Osteoblast (primary cell): Measurements from ENCODE around the gene THPO. TPM values are rescaled to one million over a fixed set of nuclear protein-coding genes. Genes with fewer than 3 reads are reported as not detected.
"Not testable (repeated sequence)": the region's sequence is repeated elsewhere in the genome, so short reads cannot be mapped to it uniquely, and the experiment has no call there.

Experiments
- DNase-seq: peaks from one replicate; pipeline ENCODE4 v3.0.0; 2011; ENCODE audit warnings: low spot score, mixed read lengths; ENCODE audit not compliant: insufficient read length; ENCODE audit errors: missing footprints
- H2AFZ ChIP-seq: 2 replicates; pipeline ENCODE4 v1.6.0; 2011; ENCODE audit warnings: mild to moderate bottlenecking, low read length
- H3K27ac ChIP-seq: 2 replicates; pipeline ENCODE4 v1.5.1; 2011; ENCODE audit warnings: mild to moderate bottlenecking, low read depth, low read length, moderate library complexity
- H3K27me3 ChIP-seq: 2 replicates; pipeline ENCODE4 v1.6.0; 2012; ENCODE audit warnings: mild to moderate bottlenecking, control low read depth, inconsistent platforms, low read length, moderate library complexity; ENCODE audit not compliant: insufficient read depth
- H3K36me3 ChIP-seq: 2 replicates; pipeline ENCODE4 v1.5.1; 2011; ENCODE audit warnings: mild to moderate bottlenecking, low read length, control low read depth, moderate library complexity; ENCODE audit not compliant: insufficient read depth
- H3K4me1 ChIP-seq: 2 replicates; pipeline ENCODE4 v1.5.1; 2011; ENCODE audit warnings: mild to moderate bottlenecking, low read length, control low read depth, moderate library complexity; ENCODE audit not compliant: insufficient read depth
- H3K4me2 ChIP-seq: 2 replicates; pipeline ENCODE4 v1.6.0; 2011; ENCODE audit warnings: mild to moderate bottlenecking, low read length; ENCODE audit not compliant: insufficient read depth
- H3K4me3 ChIP-seq: fragments of 200-600 bp; sonication (generic); 3 replicates; pipeline ENCODE4 v1.5.1; 2012; ENCODE audit warnings: mild to moderate bottlenecking, low read length, inconsistent platforms; ENCODE audit not compliant: insufficient read depth
- H3K79me2 ChIP-seq: 2 replicates; pipeline ENCODE4 v1.6.0; 2012; ENCODE audit warnings: mild to moderate bottlenecking, low read length, control low read depth, inconsistent platforms; ENCODE audit not compliant: insufficient read depth
- H3K9me3 ChIP-seq: 2 replicates; pipeline ENCODE4 v1.5.1; 2011; ENCODE audit warnings: low read depth, low read length, control low read depth
- H4K20me1 ChIP-seq: 2 replicates; pipeline ENCODE4 v1.6.0; 2012; ENCODE audit warnings: mild to moderate bottlenecking, low read length, control low read depth; ENCODE audit not compliant: insufficient read depth
- CTCF ChIP-seq: IDR thresholded peaks from 2 replicates; pipeline ENCODE4 v1.5.1; 2011; ENCODE audit warnings: mild to moderate bottlenecking, low read depth, low read length, moderate library complexity; ENCODE audit errors: extremely low read depth
- total RNA-seq: library from RNA; depleted of rRNA; stranded (reverse); fragments of >200 nt; gene quantifications from 2 replicates; pipeline ENCODE4 v1.2.3, GENCODE V29; 2012

The THPO gene
- total RNA-seq, 1 donor: not detected

- no peak for TF ChIP-seq CTCF
- Histone ChIP-seq H3K4me3 (no peak overlapping the region), H3K4me2 (no peak overlapping the region), H3K9me3 (no peaks in the 10 kb centered on the region), H2AFZ (no peak overlapping the region), H3K4me1 (peaks cover 12% of the 10 kb centered on the region), H3K79me2 (peaks cover 8% of the 10 kb centered on the region), H3K27me3 (no peaks in the 10 kb centered on the region), H3K36me3 (peaks cover 21% of the 10 kb centered on the region), H4K20me1 (peaks cover 6% of the 10 kb centered on the region), H3K27ac (no peak overlapping the region)
- peak; percentile 75 for DNase-seq
Observed at GRCh38 chr3:184344579-184345316, 33.3 kb downstream of the THPO start.

- peaks cover 18% of the 10 kb centered on the region for H3K4me1 ChIP-seq
Observed at GRCh38 chr3:184343200-184343876, 34.7 kb downstream of the THPO start.

GRCh38 chr3:184341925-184342324 is 36.1 kb downstream of the THPO start:
- Histone ChIP-seq H3K27ac (no peak overlapping the region), H3K36me3 (peaks cover 21% of the 10 kb centered on the region), H3K4me3 (no peak overlapping the region), H3K4me2 (no peak overlapping the region), H3K4me1 (peaks cover 33% of the 10 kb centered on the region), H3K9me3 (no peaks in the 10 kb centered on the region), H3K79me2 (peaks cover 34% of the 10 kb centered on the region), H4K20me1 (peaks cover 16% of the 10 kb centered on the region), H2AFZ (no peak overlapping the region), H3K27me3 (no peaks in the 10 kb centered on the region)
- no peak for TF ChIP-seq CTCF
- DNase-seq: peak; percentile 13

More at GRCh38 chr3:184343200-184343876, 34.7 kb downstream of the THPO start:
- Histone ChIP-seq H3K9me3 (no peaks in the 10 kb centered on the region), H3K27me3 (no peaks in the 10 kb centered on the region), H2AFZ (no peak overlapping the region), H3K4me3 (no peak overlapping the region), H4K20me1 (peaks cover 9% of the 10 kb centered on the region), H3K79me2 (peaks cover 20% of the 10 kb centered on the region), H3K27ac (no peak overlapping the region), H3K36me3 (peaks cover 21% of the 10 kb centered on the region), H3K4me2 (no peak overlapping the region)
- TF ChIP-seq CTCF: no peak
- DNase-seq: peak; percentile 55

- not testable (repeated sequence) for H3K27ac ChIP-seq, H3K27me3 ChIP-seq, H3K9me3 ChIP-seq, H3K4me2 ChIP-seq, DNase-seq, H2AFZ ChIP-seq, H3K4me3 ChIP-seq
- Histone ChIP-seq H3K36me3 (peaks cover 31% of the 10 kb centered on the region), H3K4me1 (peaks cover 42% of the 10 kb centered on the region), H4K20me1 (peaks cover 16% of the 10 kb centered on the region), H3K79me2 (peaks cover 42% of the 10 kb centered on the region)
Observed at GRCh38 chr3:184339451-184340135, 38.4 kb downstream of the THPO start.
